GM12801 (cell line): ENCODE results near the gene ORM1.
"Not testable (repeated sequence)": the region's sequence is repeated elsewhere in the genome, so short reads cannot be mapped to it uniquely, and the experiment has no call there.

ENCODE experiments used
- TF ChIP-seq, protein P1 (sequence below): IDR thresholded peaks from one replicate; pipeline ENCODE4 v1.5.1; 2011; ENCODE audit warnings: control low read depth; ENCODE audit not compliant: insufficient read length; ENCODE audit errors: extremely low read depth

ORM1 gene

DNA sequence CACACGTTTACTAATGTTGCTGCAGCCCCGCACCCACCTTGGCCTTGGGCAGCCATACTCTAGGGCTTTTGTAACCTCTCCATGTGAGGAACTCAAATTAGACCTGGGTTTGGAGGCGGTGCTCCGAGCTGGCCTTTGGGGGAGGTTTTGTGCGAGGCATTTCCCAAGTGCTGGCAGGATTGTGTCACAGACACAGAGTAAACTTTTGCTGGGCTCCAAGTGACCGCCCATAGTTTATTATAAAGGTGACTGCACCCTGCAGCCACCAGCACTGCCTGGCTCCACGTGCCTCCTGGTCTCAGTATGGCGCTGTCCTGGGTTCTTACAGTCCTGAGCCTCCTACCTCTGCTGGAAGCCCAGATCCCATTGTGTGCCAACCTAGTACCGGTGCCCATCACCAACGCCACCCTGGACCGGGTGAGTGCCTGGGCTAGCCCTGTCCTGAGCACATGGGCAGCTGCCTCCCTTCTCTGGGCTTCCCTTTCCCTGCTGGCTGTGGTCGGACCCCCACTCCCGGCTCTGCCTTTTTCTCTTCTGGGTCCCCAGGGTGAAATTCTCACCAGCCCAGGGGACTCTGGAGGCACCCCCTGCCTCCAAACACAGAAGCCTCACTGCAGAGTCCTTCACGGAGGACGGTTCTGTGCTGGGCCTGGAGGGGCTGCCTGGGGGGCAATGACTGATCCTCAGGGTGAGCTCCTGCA, at the start of gene ORM1:
ORM1 (plus strand) TSS at position 268 of the 701 bp plus-strand sequence; CDS start at position 304, 36 bp downstream.
- TF ChIP-seq, protein P1, sequence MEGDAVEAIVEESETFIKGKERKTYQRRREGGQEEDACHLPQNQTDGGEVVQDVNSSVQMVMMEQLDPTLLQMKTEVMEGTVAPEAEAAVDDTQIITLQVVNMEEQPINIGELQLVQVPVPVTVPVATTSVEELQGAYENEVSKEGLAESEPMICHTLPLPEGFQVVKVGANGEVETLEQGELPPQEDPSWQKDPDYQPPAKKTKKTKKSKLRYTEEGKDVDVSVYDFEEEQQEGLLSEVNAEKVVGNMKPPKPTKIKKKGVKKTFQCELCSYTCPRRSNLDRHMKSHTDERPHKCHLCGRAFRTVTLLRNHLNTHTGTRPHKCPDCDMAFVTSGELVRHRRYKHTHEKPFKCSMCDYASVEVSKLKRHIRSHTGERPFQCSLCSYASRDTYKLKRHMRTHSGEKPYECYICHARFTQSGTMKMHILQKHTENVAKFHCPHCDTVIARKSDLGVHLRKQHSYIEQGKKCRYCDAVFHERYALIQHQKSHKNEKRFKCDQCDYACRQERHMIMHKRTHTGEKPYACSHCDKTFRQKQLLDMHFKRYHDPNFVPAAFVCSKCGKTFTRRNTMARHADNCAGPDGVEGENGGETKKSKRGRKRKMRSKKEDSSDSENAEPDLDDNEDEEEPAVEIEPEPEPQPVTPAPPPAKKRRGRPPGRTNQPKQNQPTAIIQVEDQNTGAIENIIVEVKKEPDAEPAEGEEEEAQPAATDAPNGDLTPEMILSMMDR, result not testable (repeated sequence)

GRCh38 chr9:114273461-114273881, 49.4 kb upstream of the ORM1 start:
- TF ChIP-seq, protein P1, result no peak

DNA sequence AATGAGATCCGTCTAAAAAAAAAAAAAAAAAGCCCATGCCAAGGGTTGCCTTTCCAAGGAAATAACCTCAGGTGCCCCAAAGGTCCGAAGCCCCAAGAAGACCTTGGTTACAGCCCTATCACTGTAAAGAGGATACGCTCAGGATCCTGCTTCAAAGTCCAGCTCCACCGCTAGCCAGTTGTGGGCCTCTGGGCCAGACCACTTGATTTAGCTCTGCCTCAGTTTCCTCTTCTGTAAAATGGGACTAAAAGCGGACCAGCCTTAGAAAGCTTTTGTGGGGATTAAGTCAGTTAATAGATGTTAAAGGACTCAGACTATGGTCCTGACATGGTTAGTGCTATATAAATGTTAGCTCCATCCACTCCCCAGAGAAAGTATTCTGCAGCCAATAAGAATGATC, 48.7 kb upstream of the ORM1 start:
- TF ChIP-seq, protein P1, result no peak

- TF ChIP-seq, protein P1, result no peak
Measured at GRCh38 chr9:114275246-114276004, 47.5 kb upstream of the ORM1 start.

DNA sequence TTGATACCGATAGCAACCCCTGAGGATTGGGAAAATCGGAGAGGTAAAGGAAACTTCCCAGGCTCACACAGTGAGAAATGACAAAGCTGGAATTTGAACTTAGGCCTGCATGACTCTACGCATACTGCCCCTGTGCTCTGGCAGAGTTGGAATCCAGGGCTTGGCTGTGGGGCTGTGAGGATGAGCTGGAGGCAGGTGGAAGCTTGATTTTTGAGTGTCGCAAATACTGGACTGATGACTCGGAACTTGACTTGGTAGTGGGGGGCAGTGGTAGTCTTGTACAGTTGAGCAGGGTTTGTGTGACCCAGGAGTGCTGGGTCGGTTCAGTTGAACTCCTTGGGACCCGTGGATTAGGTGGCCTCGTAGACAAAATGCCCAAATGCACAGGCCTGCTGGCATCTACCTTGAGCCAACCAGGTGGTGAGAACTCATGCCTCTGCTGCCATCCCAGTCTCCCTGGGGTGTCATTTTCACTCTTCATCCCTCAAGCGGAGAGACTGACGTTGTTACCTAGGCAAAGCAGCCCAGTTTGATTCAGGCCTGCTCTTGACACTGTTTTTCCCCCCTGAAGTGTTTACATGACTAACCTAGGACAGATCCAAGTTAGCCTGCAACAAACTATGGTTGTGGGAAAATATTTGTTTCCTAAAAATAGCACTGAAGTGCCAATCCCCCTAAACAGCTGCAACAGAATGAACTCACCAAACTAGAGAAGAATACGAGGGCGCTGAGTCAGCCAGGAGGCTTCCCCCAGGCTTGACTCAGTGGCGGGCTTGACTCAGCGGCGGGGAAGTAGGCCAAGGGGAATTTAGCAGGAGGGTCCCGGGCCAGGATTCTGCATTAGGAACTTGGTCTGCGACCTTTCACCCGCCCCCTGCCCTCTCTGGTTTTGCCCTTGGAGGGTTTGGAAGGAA, 45.7 kb upstream of the ORM1 start:
- TF ChIP-seq, protein P1, result no peak

DNA sequence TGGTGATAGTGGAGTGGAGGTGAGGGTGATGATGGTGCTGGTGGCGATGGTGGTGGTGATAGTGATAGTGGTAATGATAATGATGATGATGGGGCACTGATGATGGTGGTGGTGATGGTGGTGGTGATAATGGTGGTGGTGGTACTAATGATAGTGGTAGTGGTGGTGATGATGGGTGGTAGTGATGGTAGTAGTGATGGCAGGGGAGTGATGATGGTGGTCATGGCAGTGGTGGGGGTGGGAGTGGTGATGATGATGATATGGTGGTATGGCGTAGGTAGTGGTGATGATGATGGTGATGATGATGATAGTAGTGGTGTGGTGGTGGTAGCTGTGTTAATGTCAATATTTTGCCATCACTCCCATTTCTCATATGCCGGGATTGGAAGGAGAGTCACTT, 44.5 kb upstream of the ORM1 start:
- TF ChIP-seq, protein P1, result no peak
